ENCODE data around the gene CCDC197.

Gene CCDC197

DNA sequence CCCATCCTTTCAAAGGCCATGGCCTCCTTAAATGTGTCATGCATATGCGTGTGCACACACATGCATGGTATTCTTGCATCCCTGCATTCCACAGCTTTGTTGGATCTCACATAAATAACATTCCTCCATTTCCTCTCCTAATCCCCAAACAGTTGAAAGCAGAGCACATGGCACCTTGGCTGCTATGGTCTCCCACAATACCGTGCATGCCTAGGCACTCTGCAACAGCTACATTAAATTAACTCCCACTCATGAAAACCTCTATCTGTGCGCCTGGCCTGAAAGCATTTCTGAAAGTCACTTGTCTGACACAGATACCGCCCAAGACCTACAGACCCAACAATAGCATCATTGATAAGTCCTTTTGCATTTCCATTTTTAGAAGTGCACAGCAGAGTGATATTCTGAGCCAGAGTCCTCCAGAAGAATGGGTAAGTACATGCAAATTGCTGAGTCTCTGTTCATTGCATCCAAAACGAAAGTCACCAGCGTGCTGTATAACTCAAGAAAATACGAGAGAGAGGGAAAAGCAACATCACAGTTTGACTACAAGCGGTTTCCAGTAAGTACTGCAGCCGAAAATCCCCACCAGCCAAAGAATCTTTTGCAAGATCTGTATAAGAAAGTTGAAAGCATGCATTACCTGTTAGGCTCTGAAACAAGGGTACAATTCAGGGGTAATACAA is 21.2 kb upstream of the CCDC197 start:
- in situ Hi-C loops (cut with MboI; ENCODE audit: low pct_unique_long_range_greater_than_20kb, low sequenced_read_pairs) = no loop called here
- DNase-seq = no peak

DNA sequence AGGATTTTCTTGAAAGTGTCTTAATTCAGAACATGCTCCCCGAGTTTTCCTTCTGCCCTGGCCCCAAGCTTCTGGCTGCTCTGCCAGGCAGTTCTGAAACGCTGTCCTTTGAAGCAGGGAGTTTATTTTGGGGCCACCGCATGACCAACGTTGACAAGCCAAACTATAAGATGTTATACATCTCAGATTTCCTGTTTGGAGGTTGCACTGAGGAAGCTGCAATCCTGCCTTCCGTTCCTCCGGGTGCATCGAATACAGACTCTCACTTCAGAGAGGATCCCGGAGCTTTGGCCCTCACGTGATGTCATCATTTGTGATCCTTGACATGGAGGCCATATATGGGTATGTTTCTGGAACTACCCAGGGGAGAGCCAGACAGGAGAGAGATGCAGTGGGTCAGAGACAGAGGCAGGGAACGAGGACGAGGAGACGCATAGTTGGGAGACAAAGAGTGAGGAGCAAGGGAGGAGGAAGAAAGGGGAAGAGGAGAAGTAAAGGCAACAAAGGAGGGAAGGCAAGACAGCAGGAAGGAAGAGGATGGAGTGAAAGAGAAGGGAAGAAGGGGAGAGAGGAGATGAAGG is 20.5 kb upstream of the CCDC197 start, which contains the start of gene ASB2:
TSS of gene ASB2 (minus strand) at position 94 of the 581 bp plus-strand sequence. CDS start 12,031 bp downstream, outside the sequence.
- in situ Hi-C loops (cut with MboI; ENCODE audit: low pct_unique_long_range_greater_than_20kb, low sequenced_read_pairs) = no loop called here
- DNase-seq = no peak

DNA sequence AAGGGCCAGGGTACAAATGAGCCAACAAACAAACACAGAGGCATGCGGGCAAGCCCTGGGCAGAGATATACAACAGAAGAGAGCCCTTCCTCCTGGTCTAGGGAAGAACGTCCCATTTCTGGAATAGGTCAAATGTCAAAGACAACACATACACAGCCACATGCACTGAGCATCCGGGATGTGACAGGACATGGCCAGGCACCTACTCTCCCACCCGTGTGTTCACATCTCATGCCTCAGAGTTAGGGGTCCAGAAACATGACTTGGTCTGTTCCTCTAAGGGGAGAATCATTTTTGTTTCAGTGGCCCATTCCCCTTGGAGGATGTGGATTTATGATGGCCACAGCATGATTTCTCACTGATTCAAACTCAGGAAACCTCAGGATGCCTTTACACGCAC is 19.9 kb upstream of the CCDC197 start:
- in situ Hi-C loops (cut with MboI; ENCODE audit: low pct_unique_long_range_greater_than_20kb, low sequenced_read_pairs) = no loop called here
- DNase-seq = no peak

DNA sequence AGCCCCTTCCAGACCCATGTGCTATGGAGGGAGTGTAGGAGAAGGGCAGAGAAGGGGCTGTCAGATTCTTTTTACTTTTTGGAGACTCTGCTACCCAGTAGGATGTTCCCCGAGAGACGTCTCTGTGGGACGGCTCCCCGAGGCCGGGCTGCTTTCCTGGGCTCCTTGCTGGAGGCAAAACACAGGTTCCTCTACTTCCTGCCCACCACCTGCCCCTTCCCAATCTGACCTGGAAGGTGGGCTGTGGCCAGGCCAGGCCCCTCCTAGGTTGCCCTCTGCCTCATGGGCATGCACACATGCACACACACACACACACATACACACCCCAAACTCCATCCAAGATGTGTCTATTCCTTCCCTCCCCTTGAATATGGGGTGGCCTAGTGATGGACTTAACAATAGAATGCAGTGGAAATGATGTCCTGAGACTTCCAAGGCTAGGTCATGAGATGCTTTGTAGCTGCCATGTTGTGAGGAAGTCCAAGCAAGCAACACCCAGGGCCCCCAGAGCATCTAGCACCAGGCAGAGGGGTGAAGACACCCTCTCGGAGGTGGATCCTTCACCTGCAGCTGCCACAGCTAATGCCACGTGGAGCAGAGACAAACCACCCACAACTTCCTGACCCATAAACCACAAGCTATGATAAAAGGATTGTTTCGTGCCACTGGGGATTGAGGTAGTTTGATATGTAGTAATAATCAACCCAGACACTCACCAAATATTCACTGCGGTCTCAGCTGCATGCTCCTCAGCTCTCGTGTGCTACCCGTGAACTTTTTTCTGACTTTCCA is 19.1 kb upstream of the CCDC197 start:
- in situ Hi-C loops (cut with MboI; ENCODE audit: low pct_unique_long_range_greater_than_20kb, low sequenced_read_pairs) = no loop called here
- DNase-seq = peak; percentile 50

DNA sequence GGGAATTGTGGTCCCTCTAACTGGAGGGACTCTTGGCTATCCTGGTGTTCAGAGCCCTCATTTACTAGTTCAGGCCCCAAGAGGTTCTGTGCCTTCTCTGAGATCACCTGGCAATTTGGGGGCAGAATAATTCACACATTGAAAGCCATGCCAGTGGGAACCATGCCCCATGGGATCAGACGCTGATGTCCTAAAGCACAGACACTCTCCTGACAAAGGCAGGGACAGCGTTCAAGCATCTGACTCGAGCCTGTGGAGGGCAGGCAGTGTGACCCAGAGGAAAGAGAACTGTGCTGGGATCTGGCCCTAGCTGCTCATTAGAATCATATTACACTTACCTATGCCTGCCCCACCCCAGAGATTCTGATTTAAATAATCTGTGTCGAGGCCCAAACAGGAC is 18.4 kb upstream of the CCDC197 start:
- DNase-seq = no peak
- in situ Hi-C loops (cut with MboI; ENCODE audit: low pct_unique_long_range_greater_than_20kb, low sequenced_read_pairs) = no loop called here

DNA sequence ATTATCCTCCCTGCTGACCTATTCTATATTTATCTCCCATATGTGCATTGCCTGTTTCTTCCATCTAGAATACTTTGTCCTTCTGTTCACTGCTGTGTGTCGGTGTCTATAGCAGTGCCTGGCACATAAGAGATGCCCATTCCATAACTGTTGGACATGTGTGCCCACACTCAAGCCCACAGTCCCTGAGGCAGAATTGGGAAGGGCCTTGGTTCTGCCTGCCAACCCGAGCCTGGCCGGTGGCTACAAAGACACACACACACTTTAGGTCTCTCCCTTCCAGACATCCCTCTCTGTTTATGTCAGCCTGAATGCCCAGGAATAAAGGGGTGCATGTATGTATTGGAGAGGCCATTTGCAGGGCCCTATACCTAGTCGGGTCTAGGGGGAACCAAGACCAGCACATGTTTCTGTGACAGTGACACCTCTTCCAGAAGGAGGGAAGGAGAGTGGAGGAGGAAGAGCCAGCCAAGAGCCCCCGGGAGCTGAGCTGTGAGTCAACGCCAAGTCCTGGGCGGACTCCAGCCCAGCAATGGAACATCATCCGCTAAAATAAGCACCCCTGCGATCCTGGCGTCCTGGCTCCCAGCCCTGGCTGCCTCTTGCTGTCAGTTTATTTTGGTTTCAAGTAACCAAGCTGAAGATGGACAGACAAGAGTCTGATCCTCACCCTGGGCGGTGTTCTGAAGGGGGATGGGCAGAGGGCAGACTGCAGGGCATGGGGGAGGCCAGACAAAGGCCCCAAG is 16.5 kb upstream of the CCDC197 start:
- no peak for DNase-seq
- in situ Hi-C loops (cut with MboI; ENCODE audit: low pct_unique_long_range_greater_than_20kb, low sequenced_read_pairs) = no loop called here

DNA sequence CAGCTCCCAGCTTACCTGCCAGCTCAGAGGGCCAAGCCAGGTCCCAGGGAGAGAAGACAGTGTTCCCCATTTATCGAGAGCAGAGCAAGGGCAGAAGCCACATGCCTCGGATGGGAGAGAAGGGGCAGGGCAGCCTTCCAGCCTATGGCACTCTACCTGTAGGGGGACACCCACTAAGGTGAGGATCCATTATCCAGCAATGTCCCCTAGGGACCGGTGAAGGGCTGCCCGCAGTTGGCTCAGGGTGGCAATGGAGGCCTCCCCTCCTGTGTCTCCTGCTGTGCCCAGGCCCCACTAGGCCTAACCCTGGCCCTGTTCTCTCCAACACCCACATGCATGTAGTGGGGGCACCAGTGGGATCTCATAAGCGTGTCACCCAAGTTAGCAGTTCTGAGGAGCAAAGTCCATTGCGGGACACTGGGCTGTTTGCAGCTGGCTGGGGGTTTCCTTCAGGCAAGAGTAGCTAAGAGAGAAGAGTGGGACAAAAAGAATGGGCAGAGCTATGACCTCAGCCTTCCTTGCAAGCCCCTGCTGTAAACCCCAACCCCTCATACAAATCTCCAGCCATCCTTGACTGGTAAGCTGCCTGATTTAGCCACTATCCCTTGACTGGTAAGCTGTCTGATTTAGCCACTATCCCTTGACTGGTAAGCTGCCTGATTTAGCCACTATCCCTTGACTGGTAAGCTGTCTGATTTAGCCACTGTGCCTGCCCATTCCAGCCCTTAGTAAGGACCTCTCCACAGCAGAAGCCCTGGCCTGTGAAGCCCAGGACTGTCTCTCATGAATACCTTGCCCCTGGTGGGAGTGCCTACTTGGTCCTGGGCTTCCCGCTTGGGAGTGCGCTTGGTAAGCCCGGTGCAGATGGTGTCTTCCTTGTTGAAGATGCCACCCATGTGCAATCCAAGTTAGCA is 15.5 kb upstream of the CCDC197 start:
- in situ Hi-C loops (cut with MboI; ENCODE audit: low pct_unique_long_range_greater_than_20kb, low sequenced_read_pairs) = no loop called here
- no peak for DNase-seq

DNA sequence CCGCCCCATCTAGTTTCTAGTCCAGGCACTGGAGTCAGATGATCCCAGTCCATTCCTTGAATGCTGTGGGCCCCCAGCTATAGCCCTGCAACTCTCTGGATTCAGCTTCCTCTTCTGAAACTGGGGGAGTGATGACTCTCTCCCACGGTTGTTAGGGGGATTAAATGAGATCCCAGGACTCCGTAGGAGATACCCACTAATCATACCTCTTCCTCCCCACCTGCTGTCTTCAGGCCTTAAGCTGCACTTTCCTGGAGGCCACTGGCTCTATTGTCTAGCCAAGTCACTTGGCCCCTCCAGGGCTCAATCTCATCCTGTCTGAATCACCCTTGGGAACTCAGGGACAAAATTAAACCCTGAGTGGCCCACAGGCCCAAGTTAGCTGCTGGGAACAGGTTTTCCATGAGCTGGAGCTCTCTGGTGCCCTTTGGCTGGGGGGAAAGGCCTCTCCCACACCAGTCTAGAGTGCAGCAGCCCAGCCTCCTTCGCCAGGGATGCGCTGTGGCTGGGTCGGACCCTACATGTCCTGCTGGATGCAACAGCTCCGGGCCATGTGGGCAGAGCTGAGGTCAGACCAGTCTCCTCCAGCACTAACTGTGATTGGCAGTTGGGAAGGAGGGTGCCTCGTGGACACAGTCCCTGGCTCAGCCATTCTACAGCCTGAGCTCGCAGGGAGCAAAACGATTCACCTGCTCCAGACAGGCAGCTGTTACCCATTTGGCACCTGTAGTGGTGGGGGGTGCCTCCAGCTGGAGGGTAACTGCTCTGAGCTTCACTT is 14.7 kb upstream of the CCDC197 start:
- DNase-seq = no peak
- in situ Hi-C loops (cut with MboI; ENCODE audit: low pct_unique_long_range_greater_than_20kb, low sequenced_read_pairs) = no loop called here

DNA sequence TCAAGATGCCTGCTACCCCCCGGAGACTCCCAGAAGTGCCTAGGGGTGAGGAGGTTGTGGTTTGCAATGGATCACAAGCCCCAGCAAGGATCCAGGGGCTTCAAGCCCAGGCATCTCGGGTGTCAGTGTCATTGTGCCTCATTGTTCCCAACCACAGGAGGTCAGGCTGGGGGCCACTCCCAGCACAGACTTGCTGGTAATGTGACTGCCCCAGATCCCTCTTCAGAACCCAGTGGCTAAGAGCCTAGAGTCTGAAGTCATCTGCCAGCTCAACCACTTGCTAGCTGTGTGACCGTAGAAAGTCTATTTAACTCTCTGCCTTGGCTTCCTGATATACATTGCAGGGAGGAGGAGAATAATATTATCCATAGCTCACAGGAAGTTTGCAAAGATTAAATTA is 13.0 kb upstream of the CCDC197 start:
- DNase-seq = no peak
- in situ Hi-C loops (cut with MboI; ENCODE audit: low pct_unique_long_range_greater_than_20kb, low sequenced_read_pairs) = no loop called here

DNA sequence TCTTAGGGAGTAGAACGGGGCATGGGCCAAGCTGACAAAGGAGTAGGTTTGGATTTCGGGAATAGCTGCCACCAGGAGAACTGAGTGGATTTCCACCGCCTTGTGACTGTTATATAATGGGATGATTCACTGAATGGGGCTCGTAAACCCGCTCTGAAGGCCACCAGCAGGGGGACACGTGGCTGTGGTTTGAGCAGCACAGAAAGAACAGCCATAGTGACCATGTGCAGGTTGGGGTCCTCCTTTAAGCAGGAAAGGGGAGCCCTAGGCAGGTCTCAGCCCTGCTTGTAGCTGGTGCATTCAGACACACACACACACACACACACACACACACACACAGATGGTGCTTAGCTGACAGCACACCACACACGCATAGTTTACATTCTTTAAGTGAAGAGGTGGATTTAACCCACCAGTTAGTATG is 12.1 kb upstream of the CCDC197 start:
- in situ Hi-C loops (cut with MboI; ENCODE audit: low pct_unique_long_range_greater_than_20kb, low sequenced_read_pairs) = no loop called here
- DNase-seq = no peak

DNA sequence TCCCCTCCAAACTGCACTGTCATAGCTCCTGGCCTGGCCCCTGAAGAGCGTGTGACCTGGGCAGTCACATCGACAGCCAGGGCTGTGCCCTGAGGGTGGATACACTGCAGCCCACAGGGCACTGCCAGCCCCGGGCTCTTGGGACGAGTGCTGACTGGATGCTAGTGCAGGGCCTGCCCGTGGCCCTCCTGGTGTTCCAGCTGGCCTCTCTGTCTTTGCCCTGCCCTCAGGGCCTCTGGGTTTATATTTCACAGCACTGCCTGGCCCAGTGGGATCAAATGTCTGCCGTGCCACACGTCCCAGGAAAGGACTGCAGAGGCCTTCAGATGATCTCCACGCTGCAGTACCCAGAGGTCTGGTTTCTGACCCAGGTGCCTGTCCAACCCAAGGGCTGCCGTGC is 10.1 kb upstream of the CCDC197 start:
- no peak for DNase-seq

DNA sequence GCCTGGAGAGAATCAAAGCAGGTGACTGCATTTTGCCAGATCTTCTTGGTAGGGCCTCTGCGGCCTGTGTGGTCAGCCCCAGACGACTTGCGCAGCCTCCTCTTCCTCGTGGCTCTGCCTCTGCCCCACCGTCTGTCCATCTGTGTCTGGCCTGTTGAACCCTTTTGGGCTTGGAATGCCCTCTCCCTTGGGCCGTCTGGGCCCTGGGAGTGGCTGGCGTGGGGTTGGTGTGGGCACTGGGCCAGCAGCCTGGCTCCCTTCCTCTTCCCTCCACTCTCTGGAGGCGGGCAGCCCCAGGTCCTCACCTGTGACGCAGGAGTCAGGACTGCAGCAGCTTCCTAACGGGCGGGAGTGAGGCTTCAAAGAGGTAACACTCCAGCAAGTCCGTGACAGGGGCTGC is 9.7 kb upstream of the CCDC197 start:
- in situ Hi-C loops (cut with MboI; ENCODE audit: low pct_unique_long_range_greater_than_20kb, low sequenced_read_pairs) = no loop called here
- no peak for DNase-seq

More for the DNA sequence above, 10.1 kb upstream of the CCDC197 start:
- in situ Hi-C loops (cut with MboI; ENCODE audit: low pct_unique_long_range_greater_than_20kb, low sequenced_read_pairs) = no loop called here

DNA sequence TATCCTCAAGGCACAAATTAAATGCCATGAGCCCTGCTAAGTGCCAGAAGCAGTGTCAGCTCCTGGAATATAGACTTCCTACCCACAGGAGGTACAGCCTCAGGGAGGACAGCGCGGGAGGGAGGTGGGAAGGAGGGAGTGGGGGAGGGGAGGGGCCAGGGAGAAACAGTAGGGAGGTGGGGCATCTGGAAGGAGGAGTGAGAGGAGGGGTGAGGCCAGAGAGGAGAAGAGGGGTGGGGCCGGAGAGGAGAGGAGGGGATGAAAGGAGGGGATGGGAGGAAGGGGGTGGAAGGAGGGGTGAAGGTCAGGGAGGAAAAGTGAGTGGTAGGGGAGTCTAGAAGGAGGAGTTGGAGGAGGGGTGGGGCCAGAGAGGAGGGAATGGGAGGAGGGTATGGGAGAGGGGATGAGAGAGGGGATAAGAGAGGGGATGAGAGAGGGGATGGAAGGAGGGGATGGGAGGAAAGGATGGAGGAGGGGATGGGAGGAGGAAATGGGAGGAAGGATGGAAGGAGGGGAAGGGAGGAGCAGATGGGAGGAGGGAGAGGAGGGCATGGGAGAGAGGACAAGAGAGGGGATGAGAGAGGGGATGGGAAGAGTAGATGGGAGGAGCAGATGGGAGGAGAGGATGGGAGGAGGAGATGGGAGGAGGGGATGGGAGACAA is 9.2 kb upstream of the CCDC197 start:
- in situ Hi-C loops (cut with MboI; ENCODE audit: low pct_unique_long_range_greater_than_20kb, low sequenced_read_pairs) = no loop called here

DNA sequence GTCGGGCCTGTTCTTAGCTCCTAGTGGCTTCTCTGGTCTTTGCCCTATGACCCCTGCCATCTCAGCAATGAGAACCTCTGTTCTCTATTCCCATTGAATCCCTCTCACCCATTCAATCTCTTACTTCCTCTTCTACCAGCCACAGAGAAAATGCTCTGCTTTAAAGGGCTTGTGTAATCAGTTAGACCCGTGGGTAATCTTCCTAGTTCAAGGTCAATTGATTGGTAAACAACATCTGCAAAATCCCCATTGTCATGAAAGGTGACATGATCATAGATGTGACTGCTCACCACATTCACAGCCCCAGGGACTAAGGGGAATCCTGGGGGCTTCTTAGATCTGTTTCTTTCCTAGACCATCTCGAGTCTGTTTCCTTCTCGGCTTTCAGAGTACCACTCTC is 7.2 kb upstream of the CCDC197 start:
- in situ Hi-C loops (cut with MboI; ENCODE audit: low pct_unique_long_range_greater_than_20kb, low sequenced_read_pairs) = loop anchor here (10.0 kb wide), 1 partner anchor 55 kb away; no protein-coding TSS in a partner anchor
- DNase-seq = no peak

More for the DNA sequence above, 9.2 kb upstream of the CCDC197 start:
- DNase-seq = no peak

DNA sequence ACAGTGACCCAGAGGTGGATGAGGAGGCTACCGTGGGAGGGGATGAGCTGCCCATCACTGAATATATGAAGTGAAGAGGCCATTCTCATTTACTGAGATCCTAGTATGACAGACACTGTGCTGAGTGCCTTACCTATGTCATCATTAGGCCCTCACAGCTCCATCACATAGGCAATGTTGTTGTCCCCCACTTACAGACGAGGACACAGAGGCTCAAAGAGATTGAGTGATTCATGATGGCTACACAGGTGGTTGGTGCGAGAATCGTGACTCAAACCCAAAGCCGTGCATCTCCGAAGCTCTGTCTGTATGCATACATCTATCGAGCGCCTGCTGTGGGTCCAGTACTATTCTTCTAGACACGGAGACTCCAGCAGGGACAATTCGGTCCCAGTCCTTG is 5.9 kb upstream of the CCDC197 start:
- in situ Hi-C loops (cut with MboI; ENCODE audit: low pct_unique_long_range_greater_than_20kb, low sequenced_read_pairs) = loop anchor here (10.0 kb wide), 1 partner anchor 56 kb away; no protein-coding TSS in a partner anchor
- DNase-seq = no peak

DNA sequence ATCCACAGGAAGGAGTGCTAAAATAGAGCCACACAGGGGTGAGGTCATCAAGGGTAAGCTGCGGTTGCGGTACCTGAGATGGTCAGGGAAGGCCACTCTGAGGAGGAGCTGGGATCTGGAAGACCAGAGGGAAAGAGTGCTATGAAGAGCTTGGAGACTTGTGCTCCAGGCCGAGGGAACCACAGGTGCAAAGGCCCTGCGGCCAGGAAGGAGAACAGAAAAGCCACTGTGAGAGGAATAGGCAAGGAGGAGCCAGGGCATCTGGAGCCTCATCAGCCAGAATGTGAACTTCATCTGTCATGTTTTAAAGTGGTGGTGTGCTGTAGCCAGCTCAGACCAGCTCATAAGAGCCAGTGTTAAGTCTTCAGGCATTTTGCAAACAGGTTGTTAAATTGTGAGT is 5.5 kb upstream of the CCDC197 start:
- DNase-seq = no peak
- in situ Hi-C loops (cut with MboI; ENCODE audit: low pct_unique_long_range_greater_than_20kb, low sequenced_read_pairs) = loop anchor here (10.0 kb wide), 1 partner anchor 57 kb away; no protein-coding TSS in a partner anchor

DNA sequence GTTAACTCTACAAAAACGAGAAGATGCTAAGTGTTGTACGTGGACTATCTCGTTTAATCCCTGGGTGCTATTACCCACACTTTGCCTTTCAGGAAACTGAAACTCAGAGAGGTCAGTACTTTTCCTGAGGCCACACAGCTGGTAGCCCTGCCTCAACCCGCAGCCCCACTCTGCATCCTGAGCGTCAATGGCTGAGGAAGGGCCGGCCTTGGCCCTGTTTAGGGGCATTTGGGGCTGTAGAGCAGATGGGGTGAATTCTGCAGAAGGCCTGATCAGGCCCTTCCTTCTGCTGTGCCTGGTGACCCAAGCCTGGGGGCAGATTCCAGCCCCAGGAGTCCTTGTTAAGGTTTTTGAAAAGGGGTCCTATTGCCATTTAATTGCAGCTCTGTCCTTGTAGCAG is 3.7 kb upstream of the CCDC197 start:
- in situ Hi-C loops (cut with MboI; ENCODE audit: low pct_unique_long_range_greater_than_20kb, low sequenced_read_pairs) = loop anchor here (10.0 kb wide), 1 partner anchor 59 kb away; no protein-coding TSS in a partner anchor
- no peak for DNase-seq
